Activated T-cell treated with anti-CD3 and anti-CD28 coated beads for 24 hours (primary cell): ENCODE data around the gene GHDC.

ENCODE experiments used
- DNase-seq: peaks from one replicate; pipeline ENCODE4 v3.0.0-alpha.2; 2020; ENCODE audit warnings: low read depth

GHDC gene

GRCh38 chr17:42182927-42183734 is 11.2 kb downstream of the GHDC start:
- no peak for DNase-seq

DNA sequence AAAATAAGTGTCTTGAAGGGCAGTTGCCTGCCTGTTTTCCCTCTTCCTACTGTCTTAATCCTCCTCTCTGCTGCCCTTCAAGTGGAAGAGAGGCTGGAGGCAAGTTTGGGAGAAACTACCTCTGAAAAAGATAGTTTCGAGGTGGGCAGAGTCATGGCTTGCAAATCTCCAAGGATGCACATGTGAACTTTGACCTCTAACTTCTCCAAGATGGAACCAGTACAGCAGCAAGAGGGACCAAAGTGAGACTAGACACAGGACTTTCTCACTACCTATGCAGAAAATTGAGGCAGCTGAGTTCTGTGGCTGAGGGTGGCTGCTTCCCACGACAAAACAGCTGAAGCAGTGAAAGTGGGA is 12.5 kb downstream of the GHDC start:
- DNase-seq = no peak

GRCh38 chr17:42180922-42181850 is 13.1 kb downstream of the GHDC start, which contains the start of gene KCNH4:
Gene KCNH4 (minus strand): TSS chr17:42181142. CDS start chr17:42180945, 197 bp downstream.
- DNase-seq = peak; percentile 86

DNA sequence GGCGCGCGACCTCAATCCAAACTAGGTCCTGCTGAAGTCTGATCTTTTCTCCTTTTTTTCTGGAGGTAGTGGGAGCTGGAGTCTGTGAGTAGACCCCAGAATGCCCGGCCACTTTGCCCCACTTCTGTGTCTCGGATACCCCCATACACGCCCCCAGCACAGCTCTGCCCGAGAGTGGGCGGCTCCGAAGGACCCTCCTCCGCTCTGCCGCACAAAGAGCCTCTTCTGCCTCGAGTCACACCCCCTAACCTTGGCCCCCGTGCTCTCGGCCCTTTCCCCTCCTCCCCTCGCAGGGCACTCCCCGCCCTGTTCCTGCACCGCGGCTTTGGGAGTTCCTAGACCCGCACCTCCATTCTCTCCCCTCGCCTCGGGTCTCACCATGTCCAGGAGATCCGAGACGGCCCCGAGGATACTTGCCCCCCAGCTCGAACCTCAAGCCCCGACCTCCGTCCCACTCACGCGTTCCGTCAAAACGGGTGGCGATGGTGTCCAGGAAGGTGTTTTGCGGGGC is 13.8 kb downstream of the GHDC start:
- DNase-seq = no peak

- DNase-seq = no peak
These were observed 14.3 kb downstream of the GHDC start for GRCh38 chr17:42179911-42180410.

DNA sequence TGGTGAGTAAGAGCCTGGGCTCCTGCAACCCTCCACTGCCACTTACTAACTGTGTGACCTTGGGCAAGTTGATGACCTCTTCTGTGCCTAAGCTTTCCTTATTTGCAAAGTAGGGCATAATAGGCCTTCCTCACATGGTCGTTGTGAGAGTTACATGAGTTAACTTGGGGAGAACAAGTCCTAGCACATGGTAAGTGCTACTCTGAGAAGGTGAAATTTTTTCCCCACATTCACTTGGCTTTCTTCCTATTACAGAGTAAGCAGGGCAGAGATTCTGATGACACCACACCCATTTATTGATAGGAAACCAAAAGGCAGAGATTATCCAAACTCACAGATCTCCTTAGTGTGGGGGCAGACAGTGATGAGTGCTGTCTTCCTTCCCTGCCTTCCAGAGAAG is 15.0 kb downstream of the GHDC start:
- DNase-seq = no peak

DNA sequence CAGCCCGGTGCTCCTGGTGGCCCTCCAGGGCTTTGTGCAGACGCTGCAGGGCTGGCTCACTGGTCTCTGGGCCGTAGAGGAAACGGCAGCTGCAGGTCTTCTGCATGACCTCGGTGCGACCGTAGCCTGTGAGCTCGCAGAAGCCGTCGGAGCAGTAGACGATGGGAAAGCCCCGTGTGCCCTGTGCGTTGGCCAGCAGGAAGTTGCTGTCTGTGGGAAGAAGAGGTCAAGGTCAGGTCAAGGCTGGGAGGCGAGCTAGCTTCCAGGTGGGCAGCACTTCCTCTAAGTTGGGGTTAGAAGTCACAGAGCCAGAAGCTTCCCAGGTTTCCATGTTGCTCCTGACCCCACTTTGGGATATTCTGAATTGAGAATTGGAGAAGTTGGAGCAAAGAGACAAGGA is 15.5 kb downstream of the GHDC start:
- DNase-seq = no peak

GRCh38 chr17:42177684-42178083 is 16.6 kb downstream of the GHDC start:
- no peak for DNase-seq

DNA sequence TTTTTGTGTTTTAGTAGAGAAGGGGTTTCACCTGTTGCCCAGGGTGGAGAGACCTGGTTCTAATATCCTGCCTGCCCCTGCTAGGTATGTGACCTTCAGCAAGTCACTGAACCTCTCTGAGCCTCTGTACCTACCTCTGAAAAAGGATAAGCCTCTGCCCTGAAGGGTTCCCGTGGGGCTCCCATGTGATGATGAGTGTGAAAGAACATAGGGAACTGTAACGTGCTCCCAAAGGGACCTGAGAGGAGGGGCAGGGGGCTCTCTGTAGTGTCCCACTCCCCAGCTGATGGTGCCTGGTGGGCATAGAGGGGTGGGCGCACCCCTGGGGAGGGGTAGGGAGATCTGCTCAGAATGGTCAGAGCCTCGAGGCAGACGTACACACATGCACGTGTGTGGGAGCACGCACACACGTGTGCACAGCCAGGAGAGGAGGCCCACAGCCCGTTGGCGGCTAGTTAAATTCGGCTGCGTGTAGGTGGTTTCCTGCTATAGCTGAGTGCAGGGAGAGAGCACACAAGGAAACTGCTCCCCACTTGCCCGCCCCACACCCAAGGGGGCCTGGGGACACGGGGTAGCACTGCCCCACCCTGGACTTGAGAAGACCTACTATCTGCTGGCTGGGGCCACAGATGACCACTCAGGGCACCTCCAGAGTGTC is 20.0 kb downstream of the GHDC start:
- DNase-seq = no peak

DNA sequence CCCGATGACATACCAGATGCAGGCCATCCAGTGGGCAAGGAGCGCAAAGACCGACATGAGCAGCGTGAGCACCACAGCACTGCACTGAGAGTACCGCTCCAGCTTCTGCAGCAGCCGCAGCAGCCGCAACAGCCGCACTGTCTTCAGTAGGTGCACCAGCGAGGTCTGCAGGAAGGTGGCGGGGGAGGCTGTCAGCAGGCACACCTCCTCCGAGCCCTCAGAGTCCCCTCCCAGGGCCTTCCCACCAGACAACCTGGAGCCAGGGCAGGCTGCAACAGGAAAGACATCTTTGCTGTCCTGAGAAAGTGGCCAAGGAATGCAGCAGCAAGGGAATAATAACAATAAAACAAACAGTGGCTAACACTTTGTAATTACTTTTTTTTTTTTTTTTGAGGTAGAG is 22.5 kb downstream of the GHDC start:
- DNase-seq = no peak

- no peak for DNase-seq
These were observed 24.9 kb downstream of the GHDC start for GRCh38 chr17:42169351-42169750.

GRCh38 chr17:42167807-42168206 is 26.5 kb downstream of the GHDC start:
- DNase-seq = no peak

DNA sequence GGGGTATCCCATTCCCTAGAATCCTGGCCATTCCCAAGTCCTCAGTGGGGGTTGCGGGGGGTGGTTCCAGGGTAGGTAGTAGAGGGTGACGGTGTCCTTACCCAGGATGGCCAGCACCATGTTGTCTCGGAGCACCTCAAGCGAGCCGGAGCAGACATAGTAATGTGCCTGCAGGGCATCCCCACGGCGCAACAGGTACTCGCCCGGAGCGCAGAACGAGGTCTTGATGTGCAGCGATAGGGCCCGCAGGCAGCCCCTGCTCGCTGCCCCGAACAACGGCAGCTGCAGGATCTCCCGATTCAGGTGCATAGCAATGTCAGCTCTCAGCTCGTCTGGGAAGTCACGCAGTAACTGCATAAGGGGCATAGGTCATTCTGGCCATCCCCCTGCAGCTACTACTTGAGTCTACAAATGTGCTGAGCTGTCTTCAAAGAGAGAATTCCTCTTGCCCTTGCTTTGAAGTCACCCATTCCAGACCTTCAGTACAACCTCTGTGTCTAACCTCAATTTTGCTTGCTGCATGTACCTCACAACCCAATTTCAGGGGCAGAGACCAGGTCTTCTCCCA is 28.0 kb downstream of the GHDC start:
- no peak for DNase-seq

DNA sequence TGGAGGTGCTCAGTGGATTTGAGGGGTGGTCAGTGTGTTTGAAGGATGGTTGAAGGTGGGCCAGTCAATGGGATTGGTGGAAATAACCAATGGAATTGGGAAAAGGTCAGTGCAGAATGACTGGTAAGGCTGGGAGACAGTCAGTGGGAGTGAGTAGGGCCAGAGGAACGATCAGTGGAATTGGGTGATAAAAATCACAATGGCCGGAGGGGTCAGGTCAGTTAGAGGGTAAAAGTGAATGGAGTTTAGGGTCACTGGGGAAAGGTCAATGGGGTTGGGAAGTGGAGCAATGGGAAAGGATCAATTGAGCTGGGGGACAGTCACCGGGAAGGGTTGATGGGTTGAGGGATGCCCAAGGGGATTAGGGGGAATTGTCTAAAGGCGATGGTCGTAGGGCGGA is 28.5 kb downstream of the GHDC start:
- no peak for DNase-seq

DNA sequence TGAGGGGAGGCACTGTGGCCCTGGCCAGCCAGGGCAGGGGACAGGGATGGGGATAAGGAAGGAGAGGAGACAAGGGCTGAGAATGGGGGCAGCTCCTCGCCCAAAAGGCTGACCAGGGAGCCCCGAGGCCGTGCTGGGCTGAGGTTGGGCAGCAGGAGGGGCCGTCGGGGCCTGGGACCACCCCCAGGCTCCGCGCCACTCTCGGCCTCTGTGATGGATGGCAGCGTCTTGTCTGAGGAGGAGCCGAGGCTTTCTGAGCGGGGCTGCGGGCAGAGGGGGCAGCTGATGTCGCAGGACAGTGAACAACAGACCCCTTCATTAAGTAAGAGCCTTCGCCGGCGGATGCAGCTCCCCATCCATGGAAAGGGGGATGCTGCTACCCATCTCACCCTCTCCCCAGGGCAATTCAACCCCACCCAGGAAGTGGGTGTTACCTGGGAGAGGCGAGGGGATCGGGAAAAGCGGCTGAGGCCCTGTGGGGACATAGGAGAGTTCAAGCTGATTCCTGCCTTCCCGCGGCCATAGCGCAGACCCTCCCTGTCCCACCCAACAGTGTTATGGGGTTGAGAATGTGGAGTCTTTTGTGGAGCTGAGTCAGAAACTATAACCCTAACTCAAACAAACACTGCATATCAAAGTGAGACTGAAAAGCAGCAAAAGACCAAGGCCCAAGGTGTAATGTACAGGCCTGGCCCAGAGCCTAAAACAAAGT is 30.4 kb downstream of the GHDC start:
- DNase-seq = no peak

GRCh38 chr17:42163113-42163512 is 31.2 kb downstream of the GHDC start:
- no peak for DNase-seq

- no peak for DNase-seq
These were observed 33.8 kb downstream of the GHDC start for GRCh38 chr17:42160531-42160910.

DNA sequence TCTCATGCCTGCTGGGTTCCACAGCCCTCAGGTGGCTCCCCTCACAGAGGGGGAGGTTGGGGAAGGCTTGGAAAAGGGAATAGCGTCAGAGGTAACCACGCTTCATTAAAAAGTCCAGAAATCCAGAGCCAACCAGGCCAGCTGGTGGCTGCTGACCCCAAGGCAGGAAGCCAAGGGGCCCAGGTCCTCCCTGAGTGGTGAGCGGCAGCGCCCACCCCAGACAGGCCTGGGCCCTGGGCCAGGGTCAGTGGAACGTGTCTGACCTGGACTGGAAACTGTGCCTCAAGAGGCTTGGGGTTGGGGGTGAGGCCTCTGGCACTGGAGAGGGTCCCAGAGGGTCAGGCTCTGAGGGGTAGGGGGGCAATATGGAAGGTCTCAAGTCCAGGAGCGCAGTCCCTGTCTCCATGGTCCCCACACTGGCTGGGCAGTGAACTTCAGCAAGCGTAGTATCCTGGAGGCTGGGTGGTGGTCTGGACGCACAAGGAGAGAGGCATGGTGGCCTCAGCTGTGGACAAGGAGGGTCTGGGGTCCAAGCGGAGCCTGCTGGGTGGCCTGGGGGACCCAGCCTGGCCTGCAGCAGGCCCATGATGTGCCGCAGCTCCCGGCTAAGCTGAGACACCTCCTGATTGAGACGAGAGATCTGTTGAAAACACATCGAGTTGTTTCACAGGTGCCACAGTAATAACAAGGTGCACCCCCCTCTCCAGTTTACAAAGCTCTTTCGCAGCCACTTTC is 34.3 kb downstream of the GHDC start:
- no peak for DNase-seq

GRCh38 chr17:42155614-42156045 is 38.7 kb downstream of the GHDC start:
- no peak for DNase-seq

- no peak for DNase-seq
These were observed 40.2 kb downstream of the GHDC start for GRCh38 chr17:42153919-42154742.
